ENCODE measurements around the gene IFNL3.

- no peak for TF ChIP-seq POLR2AphosphoS5 (IDR thresholded peaks at IDR 0.05; ENCODE audit: low read depth, low read length)
- no peak for TF ChIP-seq REST (IDR thresholded peaks at IDR 0.05; ENCODE audit: insufficient read depth in 1 of 2, low read depth in 2 of 2, low read length in 2 of 2)
- no peak for TF ChIP-seq TAF1 (IDR thresholded peaks at IDR 0.05; ENCODE audit: borderline replicate concordance, insufficient read depth, low read length)
- TF ChIP-seq SIN3A (IDR thresholded peaks at IDR 0.05; ENCODE audit: borderline replicate concordance, insufficient read depth, low read length), result no peak
These were observed 7.7 kb upstream of the IFNL3 start for GRCh38 chr19:39252458-39252857.

Measured in PFSK-1 (cell line).